H9 (cell line): Measurements from ENCODE around the gene PRRT1B. TPM values are rescaled to one million over a fixed set of nuclear protein-coding genes. Genes with fewer than 3 reads are reported as not detected.
A peak's percentile ranks its signal among the peaks of the same experiment; 100 is the strongest.

ENCODE experiments used
- DNase-seq: peaks from one replicate; pipeline ENCODE4 v3.0.0-alpha.2; 2017
- H2AFZ ChIP-seq: one replicate; pipeline ENCODE4 v1.6.1; 2013; ENCODE audit warnings: mild to moderate bottlenecking, low read length, control low read depth, moderate library complexity
- H2AK5ac ChIP-seq: 2 replicates; pipeline ENCODE4 v1.6.1; 2013; ENCODE audit warnings: low read length, control low read depth, mixed read lengths; ENCODE audit not compliant: insufficient read length
- H2BK120ac ChIP-seq: one replicate; pipeline ENCODE4 v1.6.1; 2013; ENCODE audit warnings: low read depth, mild to moderate bottlenecking, low read length, control low read depth, inconsistent platforms; ENCODE audit not compliant: poor library complexity, severe bottlenecking
- H2BK12ac ChIP-seq: 2 replicates; pipeline ENCODE4 v1.6.1; 2013; ENCODE audit warnings: low read length, control low read depth, mixed read lengths, low read depth; ENCODE audit not compliant: insufficient read length
- H2BK15ac ChIP-seq: 2 replicates; pipeline ENCODE4 v1.6.1; 2013; ENCODE audit warnings: low read depth, low read length, control low read depth
- H2BK20ac ChIP-seq: one replicate; pipeline ENCODE4 v1.6.1; 2013; ENCODE audit warnings: low read depth, mild to moderate bottlenecking, low read length, control low read depth, inconsistent platforms; ENCODE audit not compliant: poor library complexity, severe bottlenecking
- H2BK5ac ChIP-seq: 2 replicates; pipeline ENCODE4 v1.6.1; 2013; ENCODE audit warnings: low read length, control low read depth, mixed read lengths; ENCODE audit not compliant: insufficient read length
- H3K14ac ChIP-seq: 2 replicates; pipeline ENCODE4 v1.6.1; 2013; ENCODE audit warnings: low read length, control low read depth; ENCODE audit not compliant: insufficient read depth
- H3K18ac ChIP-seq: 2 replicates; pipeline ENCODE4 v1.6.1; 2013; ENCODE audit warnings: low read depth, mild to moderate bottlenecking, mixed read lengths, low read length, control low read depth; ENCODE audit not compliant: insufficient read length
- H3K23ac ChIP-seq: 2 replicates; pipeline ENCODE4 v1.6.1; 2013; ENCODE audit warnings: low read length, control low read depth, mixed read lengths, low read depth; ENCODE audit not compliant: insufficient read length
- H3K23me2 ChIP-seq: 2 replicates; pipeline ENCODE4 v1.6.1; 2013; ENCODE audit warnings: low read depth, mild to moderate bottlenecking, mixed read lengths, low read length, control low read depth; ENCODE audit not compliant: insufficient read length, poor library complexity, severe bottlenecking
- H3K27ac ChIP-seq: 2 replicates; pipeline ENCODE4 v1.5.1; 2013; ENCODE audit warnings: low read length, control low read depth, mixed read lengths, low read depth; ENCODE audit not compliant: insufficient read length
- H3K27me3 ChIP-seq: 2 replicates; pipeline ENCODE4 v1.6.1; 2013; ENCODE audit warnings: low read length, control low read depth, inconsistent platforms; ENCODE audit not compliant: insufficient read depth
- H3K4ac ChIP-seq: 2 replicates; pipeline ENCODE4 v1.6.1; 2013; ENCODE audit warnings: low read depth, mild to moderate bottlenecking, control low read depth, inconsistent platforms, low read length, moderate library complexity
- H3K4me1 ChIP-seq: 2 replicates; pipeline ENCODE4 v1.6.1; 2013; ENCODE audit warnings: low read length, control low read depth, inconsistent platforms; ENCODE audit not compliant: insufficient read depth
- H3K4me2 ChIP-seq: 2 replicates; pipeline ENCODE4 v1.6.1; 2013; ENCODE audit warnings: low read length, control low read depth, mixed read lengths; ENCODE audit not compliant: insufficient read length, insufficient read depth
- H3K56ac ChIP-seq: 2 replicates; pipeline ENCODE4 v1.6.1; 2013; ENCODE audit warnings: low read depth, mild to moderate bottlenecking, mixed read lengths, low read length, control low read depth; ENCODE audit not compliant: insufficient read length
- H3K79me1 ChIP-seq: 2 replicates; pipeline ENCODE4 v1.6.1; 2013; ENCODE audit warnings: low read depth, mild to moderate bottlenecking, moderate library complexity, low read length, control low read depth, inconsistent platforms; ENCODE audit not compliant: insufficient read depth, poor library complexity, severe bottlenecking
- H3K79me2 ChIP-seq: 2 replicates; pipeline ENCODE4 v1.6.1; 2013; ENCODE audit warnings: low read length, control low read depth, inconsistent platforms; ENCODE audit not compliant: insufficient read depth
- H3K9ac ChIP-seq: 2 replicates; pipeline ENCODE4 v1.6.1; 2013; ENCODE audit warnings: low read length, control low read depth, mixed read lengths; ENCODE audit not compliant: insufficient read length; ENCODE audit errors: extremely low read depth
- H3K9me3 ChIP-seq: one replicate; pipeline ENCODE4 v1.6.1; 2013; ENCODE audit warnings: low read depth, low read length, inconsistent platforms; ENCODE audit not compliant: control insufficient read depth
- H3T11ph ChIP-seq: one replicate; pipeline ENCODE4 v1.6.1; 2013; ENCODE audit warnings: mild to moderate bottlenecking, low read length, control low read depth, inconsistent platforms
- H4K20me1 ChIP-seq: one replicate; pipeline ENCODE4 v1.6.1; 2013; ENCODE audit not compliant: control insufficient read depth, insufficient read length, insufficient read depth
- H4K5ac ChIP-seq: 2 replicates; pipeline ENCODE4 v1.6.1; 2013; ENCODE audit warnings: low read depth, mild to moderate bottlenecking, mixed read lengths, low read length, control low read depth; ENCODE audit not compliant: insufficient read length
- H4K8ac ChIP-seq: replicated peaks from 2 replicates; pipeline ENCODE4 v1.6.1; 2013; ENCODE audit warnings: low read length, control low read depth, mixed read lengths, low read depth; ENCODE audit not compliant: insufficient read length
- H4K91ac ChIP-seq: 2 replicates; pipeline ENCODE4 v1.6.1; 2013; ENCODE audit warnings: low read depth, mild to moderate bottlenecking, moderate library complexity, mixed read lengths, low read length, control low read depth; ENCODE audit not compliant: insufficient read length
- H3K27ac Mint-ChIP-seq, 3 experiments: 2 replicates in 2 of 3; 3 replicates in 1 of 3; pipeline ENCODE4 v1.8.0; 2020 to 2021; ENCODE audit warnings: mixed read lengths in 3 of 3, mild to moderate bottlenecking in 1 of 3, moderate library complexity in 1 of 3
- H3K27me3 Mint-ChIP-seq: 2 replicates; pipeline ENCODE4 v1.8.0; 2021; ENCODE audit warnings: low read depth, mild to moderate bottlenecking, moderate library complexity, mixed read lengths
- H3K36me3 Mint-ChIP-seq, 3 experiments: 2 replicates in 2 of 3; 3 replicates in 1 of 3; pipeline ENCODE4 v1.8.0; 2020 to 2021; ENCODE audit warnings: low read depth in 3 of 3, mixed read lengths in 3 of 3; ENCODE audit not compliant: insufficient read depth in 1 of 3
- H3K4me1 Mint-ChIP-seq, 2 experiments: 2 replicates each; pipeline ENCODE4 v1.8.0; 2020; ENCODE audit warnings: mixed read lengths in 2 of 2
- H3K4me3 Mint-ChIP-seq, 2 experiments: 2 replicates in 1 of 2; 3 replicates in 1 of 2; pipeline ENCODE4 v1.8.0; 2020 to 2021; ENCODE audit warnings: mild to moderate bottlenecking in 2 of 2, mixed read lengths in 2 of 2, moderate library complexity in 1 of 2
- H3K9me3 Mint-ChIP-seq, 2 experiments: 2 replicates in 1 of 2; 3 replicates in 1 of 2; pipeline ENCODE4 v1.8.0; 2020; ENCODE audit warnings: mild to moderate bottlenecking in 2 of 2, mixed read lengths in 2 of 2, moderate library complexity in 1 of 2
- CTCF ChIP-seq: fragments of 200-600 bp; sonication (generic); conservative IDR thresholded peaks from 3 replicates; pipeline ENCODE4 v1.8.0; 2021; ENCODE audit warnings: antibody characterized with exemption, mild to moderate bottlenecking
- WGBS: extraction: QIAGEN DNeasy Blood & Tissue Kit; methylation state at CpG from one replicate; pipeline ENCODE4 v1.1.7; 2013; ENCODE audit warnings: missing lambda C conversion rate, low lambda C conversion rate, mixed read lengths; ENCODE audit not compliant: insufficient read length; ENCODE audit errors: extremely low coverage; 5-methylcytosine and 5-hydroxymethylcytosine counted together
- total RNA-seq: library from RNA; stranded (reverse); gene quantifications from 2 replicates; pipeline ENCODE4 v1.2.1, GENCODE V29; 2021

Gene PRRT1B
- total RNA-seq, 1 experiment from 2014 or later: 1.0 TPM

GRCh38 chr9:131601683-131602181, 56.4 kb downstream of the PRRT1B start:
- Histone ChIP-seq H3K4me1 (no peaks in the 10 kb centered on the region), H2BK5ac (no peak overlapping the region), H3K27ac (no peak overlapping the region), H4K8ac (no peak overlapping the region), H3K9ac (no peak overlapping the region), H3K27me3 (no peaks in the 10 kb centered on the region), H2BK15ac (no peak overlapping the region), H3K79me1 (no peaks in the 10 kb centered on the region), H2AK5ac (no peak overlapping the region), H3K56ac (no peak overlapping the region), H3K23ac (no peak overlapping the region), H3K18ac (no peak overlapping the region), H4K20me1 (no peaks in the 10 kb centered on the region), H3K4me2 (no peak overlapping the region), H3K23me2 (no peaks in the 10 kb centered on the region), H2AFZ (no peak overlapping the region), H3K4ac (no peak overlapping the region), H3K9me3 (no peaks in the 10 kb centered on the region), H2BK12ac (no peak overlapping the region), H4K91ac (no peak overlapping the region), H3K79me2 (no peaks in the 10 kb centered on the region), H4K5ac (no peak overlapping the region), H2BK120ac (no peak overlapping the region), H3K14ac (no peak overlapping the region), H3T11ph (no peak overlapping the region), H2BK20ac (no peak overlapping the region)
- no peak overlapping the region for H3K4me3 Mint-ChIP-seq
- no peaks in the 10 kb centered on the region for H3K9me3 Mint-ChIP-seq
- DNase-seq: no peak
- H3K27me3 Mint-ChIP-seq: no peaks in the 10 kb centered on the region
- no CpG with 5 or more reads among the region's 14 CpGs for WGBS
- TF ChIP-seq CTCF: no peak
- H3K36me3 Mint-ChIP-seq: peaks cover 6 to 43% (median 13%) of the 10 kb centered on the region in 3 experiments; a peak in 5 of 7 replicates
- peak overlapping the region in 2 of 3 experiments; percentile 18 to 66; a peak in 3 of 7 replicates for H3K27ac Mint-ChIP-seq
- H3K4me1 Mint-ChIP-seq: peaks cover 2 to 4% of the 10 kb centered on the region in 2 experiments; a peak in 2 of 4 replicates
